ENCODE data around the gene INPPL1.

INPPL1 gene

DNA sequence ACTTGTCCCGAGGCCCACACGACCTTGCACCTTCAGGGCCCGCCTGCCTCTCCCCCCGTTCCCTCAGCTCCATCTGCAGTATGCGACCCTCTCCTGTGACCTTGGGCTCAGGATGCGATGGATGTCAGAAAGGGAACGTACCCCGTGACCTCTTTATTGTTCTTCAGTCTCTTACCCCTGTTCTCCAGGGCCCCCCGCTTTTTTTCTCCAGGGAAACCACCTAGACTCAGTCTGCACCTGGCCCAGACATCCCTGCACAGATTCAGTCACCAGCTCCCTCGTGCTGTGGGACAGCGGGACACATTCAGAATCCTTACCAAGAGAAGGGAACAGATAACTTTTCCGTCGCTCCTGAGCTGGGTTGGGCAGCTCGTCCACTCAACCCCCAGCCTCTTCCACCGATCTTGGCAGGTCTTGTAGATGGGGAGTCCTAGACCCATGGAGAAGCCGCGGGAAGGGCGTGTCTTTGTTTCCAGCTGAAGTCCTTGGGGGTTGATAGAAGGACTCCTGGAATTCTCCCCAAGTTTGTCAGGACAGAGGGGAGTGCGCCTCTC lies 20.8 kb downstream of the INPPL1 start:
- TF ChIP-seq, protein P1, sequence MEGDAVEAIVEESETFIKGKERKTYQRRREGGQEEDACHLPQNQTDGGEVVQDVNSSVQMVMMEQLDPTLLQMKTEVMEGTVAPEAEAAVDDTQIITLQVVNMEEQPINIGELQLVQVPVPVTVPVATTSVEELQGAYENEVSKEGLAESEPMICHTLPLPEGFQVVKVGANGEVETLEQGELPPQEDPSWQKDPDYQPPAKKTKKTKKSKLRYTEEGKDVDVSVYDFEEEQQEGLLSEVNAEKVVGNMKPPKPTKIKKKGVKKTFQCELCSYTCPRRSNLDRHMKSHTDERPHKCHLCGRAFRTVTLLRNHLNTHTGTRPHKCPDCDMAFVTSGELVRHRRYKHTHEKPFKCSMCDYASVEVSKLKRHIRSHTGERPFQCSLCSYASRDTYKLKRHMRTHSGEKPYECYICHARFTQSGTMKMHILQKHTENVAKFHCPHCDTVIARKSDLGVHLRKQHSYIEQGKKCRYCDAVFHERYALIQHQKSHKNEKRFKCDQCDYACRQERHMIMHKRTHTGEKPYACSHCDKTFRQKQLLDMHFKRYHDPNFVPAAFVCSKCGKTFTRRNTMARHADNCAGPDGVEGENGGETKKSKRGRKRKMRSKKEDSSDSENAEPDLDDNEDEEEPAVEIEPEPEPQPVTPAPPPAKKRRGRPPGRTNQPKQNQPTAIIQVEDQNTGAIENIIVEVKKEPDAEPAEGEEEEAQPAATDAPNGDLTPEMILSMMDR (IDR thresholded peaks at IDR 0.05; ENCODE audit: control insufficient read depth, insufficient read depth, low read depth, low read length, missing control alignments), result no peak
- DNase-seq (ENCODE audit: low read depth), result no peak
- no peak overlapping the region for H3K4me3 ChIP-seq (ENCODE audit: control insufficient read depth, low read depth, low read length)

DNA sequence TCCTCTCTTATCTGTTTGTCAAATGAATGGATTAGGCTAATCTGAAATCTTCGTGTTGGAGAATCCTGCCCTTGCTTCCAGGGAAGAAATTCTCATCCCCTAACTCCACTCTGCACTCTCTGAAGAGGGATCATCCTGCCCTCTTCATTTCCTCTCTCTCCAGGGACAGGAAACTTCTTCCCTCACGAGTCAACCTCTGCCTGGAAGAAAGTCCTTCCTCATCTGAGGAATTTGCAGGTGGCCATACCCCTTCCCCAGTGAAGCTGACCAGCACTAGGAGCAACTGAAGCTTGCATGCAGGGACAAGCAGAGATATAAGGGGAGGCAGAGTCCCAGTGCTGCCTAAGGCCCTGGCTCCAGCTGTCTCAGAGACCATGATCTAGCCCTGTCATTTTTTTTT lies 23.0 kb downstream of the INPPL1 start:
- no peak for DNase-seq (ENCODE audit: low read depth)
- TF ChIP-seq, protein P1 (IDR thresholded peaks at IDR 0.05; ENCODE audit: control insufficient read depth, insufficient read depth, low read depth, low read length, missing control alignments), result no peak

DNA sequence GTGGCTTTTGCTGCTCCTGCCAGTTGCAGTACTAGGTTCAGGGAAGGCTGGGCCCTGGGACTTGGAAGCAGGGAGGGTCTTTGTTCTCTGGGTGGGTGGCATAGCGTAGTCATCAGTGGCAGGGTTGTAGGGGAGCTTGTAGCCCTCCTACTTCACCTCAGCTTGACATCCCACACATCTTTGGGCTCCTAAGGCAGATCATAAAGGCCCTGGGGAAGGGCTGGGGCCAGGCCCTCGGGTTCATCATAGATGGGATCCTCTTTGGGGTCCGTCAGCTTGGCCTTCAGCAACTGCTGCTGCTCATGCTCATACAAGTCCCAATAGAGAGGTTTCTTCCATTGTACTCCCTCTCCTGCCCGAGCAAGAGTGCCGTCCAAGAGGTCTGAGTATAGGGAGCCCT lies 25.4 kb downstream of the INPPL1 start:
- DNase-seq (ENCODE audit: low read depth), result no peak
- TF ChIP-seq, protein P1 (IDR thresholded peaks at IDR 0.05; ENCODE audit: control insufficient read depth, insufficient read depth, low read depth, low read length, missing control alignments), result no peak
- H3K4me3 ChIP-seq (ENCODE audit: control insufficient read depth, low read depth, low read length), result no peak overlapping the region

More for the DNA sequence above, 23.0 kb downstream of the INPPL1 start:
- H3K4me3 ChIP-seq (ENCODE audit: control insufficient read depth, low read depth, low read length), result no peak overlapping the region

DNA sequence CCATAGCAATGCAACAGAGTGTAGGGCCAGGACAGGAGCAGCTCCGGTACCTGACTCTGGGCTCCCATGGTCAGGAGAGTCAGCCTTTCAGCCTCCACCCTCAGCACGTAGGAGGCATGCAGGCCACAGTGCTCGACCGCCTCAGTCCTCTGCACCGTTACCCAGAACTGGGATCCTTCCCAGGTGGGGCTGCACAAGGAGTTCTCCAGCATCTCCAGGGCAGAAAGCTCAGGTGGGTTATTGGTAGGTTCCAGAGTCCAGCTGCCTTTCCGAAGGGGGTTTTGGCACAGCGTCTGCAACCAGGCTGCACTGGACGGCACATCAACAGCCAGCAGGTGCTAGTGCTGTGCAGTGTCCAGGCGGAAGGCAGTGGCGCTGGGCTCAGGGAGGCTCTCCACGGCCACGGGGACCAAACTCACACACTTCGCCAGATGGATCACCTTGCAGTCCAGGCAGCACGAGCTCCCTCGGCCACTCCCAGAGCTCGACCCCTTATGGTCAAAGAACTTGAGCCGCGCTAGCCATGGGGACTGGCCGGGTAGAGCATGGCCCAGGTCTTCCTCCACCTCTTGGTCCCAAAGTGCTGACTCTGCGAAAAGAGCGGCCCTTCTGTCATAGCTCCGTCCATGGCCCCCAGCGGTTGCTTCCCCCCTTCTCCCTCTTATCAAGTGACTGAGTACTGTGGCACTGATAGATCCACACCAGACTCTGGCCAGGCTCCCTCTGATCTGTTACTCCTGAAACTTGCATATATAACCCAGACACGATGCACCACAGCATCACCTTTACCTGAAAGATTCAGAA lies 26.3 kb downstream of the INPPL1 start:
- H3K4me3 ChIP-seq (ENCODE audit: control insufficient read depth, low read depth, low read length), result no peak overlapping the region
- TF ChIP-seq, protein P1 (IDR thresholded peaks at IDR 0.05; ENCODE audit: control insufficient read depth, insufficient read depth, low read depth, low read length, missing control alignments), result no peak
- DNase-seq (ENCODE audit: low read depth), result no peak

DNA sequence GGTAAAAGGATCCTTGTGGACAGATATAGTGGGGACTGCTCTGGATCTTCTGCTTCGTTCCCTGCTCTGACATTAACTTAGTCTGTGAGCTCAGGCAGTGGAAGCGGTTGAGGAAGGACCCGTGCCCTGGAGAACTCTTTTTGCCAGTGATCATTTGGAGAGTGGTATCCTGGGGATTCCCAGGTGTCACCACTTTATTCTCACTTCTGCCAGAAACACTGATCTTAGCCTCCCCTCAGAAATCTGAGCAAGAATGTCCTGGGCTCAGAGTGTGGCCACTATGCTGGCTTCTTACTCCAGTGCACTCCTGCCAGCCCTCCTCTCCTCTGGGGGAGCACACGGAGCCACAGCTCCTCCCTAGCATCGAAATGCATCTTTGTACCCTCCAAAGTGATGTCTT lies 27.0 kb downstream of the INPPL1 start:
- TF ChIP-seq, protein P1 (IDR thresholded peaks at IDR 0.05; ENCODE audit: control insufficient read depth, insufficient read depth, low read depth, low read length, missing control alignments), result no peak
- DNase-seq (ENCODE audit: low read depth), result no peak
- no peak overlapping the region for H3K4me3 ChIP-seq (ENCODE audit: control insufficient read depth, low read depth, low read length)

DNA sequence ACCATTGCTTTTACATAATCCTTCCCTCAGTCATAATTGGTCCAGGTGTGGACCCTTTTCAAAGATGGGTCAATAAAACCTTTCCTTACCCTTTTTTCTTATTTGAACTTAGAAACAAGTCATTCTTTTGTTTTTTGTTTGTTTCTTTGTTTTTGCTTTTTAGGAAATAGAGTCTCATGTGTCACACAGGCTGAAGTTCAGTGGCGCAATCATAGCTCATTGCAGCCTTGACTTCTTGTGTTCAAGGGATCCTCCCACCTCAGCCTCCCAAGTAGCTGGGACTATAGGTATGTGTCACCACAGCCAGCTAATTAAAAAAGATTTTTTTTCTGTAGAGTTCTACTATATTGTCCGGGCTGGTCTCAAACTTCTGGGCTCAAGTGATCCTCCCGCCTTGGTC lies 28.8 kb downstream of the INPPL1 start:
- no peak overlapping the region for H3K4me3 ChIP-seq (ENCODE audit: control insufficient read depth, low read depth, low read length)
- DNase-seq (ENCODE audit: low read depth), result no peak
- TF ChIP-seq, protein P1 (IDR thresholded peaks at IDR 0.05; ENCODE audit: control insufficient read depth, insufficient read depth, low read depth, low read length, missing control alignments), result no peak
